Measurements from ENCODE around the gene HDC.

DNA sequence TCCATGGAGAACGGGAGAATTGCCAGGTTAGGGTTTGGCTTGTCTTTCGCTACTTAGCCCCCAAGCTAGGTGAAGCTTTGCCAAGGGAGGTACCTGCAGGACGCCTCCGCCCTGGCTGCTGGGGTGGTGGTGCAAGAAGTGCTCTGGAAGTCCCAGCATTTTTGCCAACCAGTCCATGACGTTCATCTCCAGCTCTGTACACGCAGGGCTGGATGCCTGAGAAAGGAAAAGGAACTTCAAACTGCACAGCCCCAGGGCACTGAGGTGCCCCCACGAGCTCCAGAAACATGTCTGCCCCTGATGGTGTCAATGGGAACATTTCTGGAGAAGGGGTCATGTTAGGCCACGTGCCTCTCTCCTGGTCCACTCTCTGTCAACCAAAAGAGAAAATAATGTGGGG lies 8.2 kb downstream of the HDC start:
- TF ChIP-seq, protein P1, sequence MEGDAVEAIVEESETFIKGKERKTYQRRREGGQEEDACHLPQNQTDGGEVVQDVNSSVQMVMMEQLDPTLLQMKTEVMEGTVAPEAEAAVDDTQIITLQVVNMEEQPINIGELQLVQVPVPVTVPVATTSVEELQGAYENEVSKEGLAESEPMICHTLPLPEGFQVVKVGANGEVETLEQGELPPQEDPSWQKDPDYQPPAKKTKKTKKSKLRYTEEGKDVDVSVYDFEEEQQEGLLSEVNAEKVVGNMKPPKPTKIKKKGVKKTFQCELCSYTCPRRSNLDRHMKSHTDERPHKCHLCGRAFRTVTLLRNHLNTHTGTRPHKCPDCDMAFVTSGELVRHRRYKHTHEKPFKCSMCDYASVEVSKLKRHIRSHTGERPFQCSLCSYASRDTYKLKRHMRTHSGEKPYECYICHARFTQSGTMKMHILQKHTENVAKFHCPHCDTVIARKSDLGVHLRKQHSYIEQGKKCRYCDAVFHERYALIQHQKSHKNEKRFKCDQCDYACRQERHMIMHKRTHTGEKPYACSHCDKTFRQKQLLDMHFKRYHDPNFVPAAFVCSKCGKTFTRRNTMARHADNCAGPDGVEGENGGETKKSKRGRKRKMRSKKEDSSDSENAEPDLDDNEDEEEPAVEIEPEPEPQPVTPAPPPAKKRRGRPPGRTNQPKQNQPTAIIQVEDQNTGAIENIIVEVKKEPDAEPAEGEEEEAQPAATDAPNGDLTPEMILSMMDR (conservative IDR thresholded peaks at IDR 0.05; ENCODE audit: low read depth, low read length), result no peak
- no peak for TF ChIP-seq EZH2 (IDR thresholded peaks at IDR 0.05; ENCODE audit: borderline replicate concordance, low read depth, low read length, poor library complexity, severe bottlenecking)
